OCI-LY1 (cell line): Measurements from ENCODE around the gene PPP6R1.

Experiments
- H2AFZ ChIP-seq: fragments of 200-600 bp; sonication (generic), shearing (Covaris generic); 2 replicates; pipeline ENCODE4 v1.6.0; 2014; ENCODE audit warnings: antibody characterized with exemption, mild to moderate bottlenecking, low read length
- H3F3A ChIP-seq: fragments of 200-600 bp; sonication (generic), shearing (Covaris generic); 2 replicates; pipeline ENCODE4 v1.6.0; 2014; ENCODE audit warnings: mild to moderate bottlenecking, antibody characterized with exemption, low read length, moderate library complexity; ENCODE audit not compliant: insufficient read depth
- H3K27ac ChIP-seq: fragments of 200-600 bp; sonication (generic); 2 replicates; pipeline ENCODE4 v1.5.1; 2014; ENCODE audit warnings: low read length, mixed run types, mild to moderate bottlenecking, low read depth; ENCODE audit not compliant: poor library complexity, severe bottlenecking
- H3K27me3 ChIP-seq: fragments of 200-600 bp; sonication (generic); 2 replicates; pipeline ENCODE4 v1.6.0; 2014; ENCODE audit warnings: antibody characterized with exemption, mild to moderate bottlenecking, low read length, moderate library complexity; ENCODE audit not compliant: insufficient read depth
- H3K36me3 ChIP-seq: fragments of 200-600 bp; sonication (generic); 2 replicates; pipeline ENCODE4 v1.6.1; 2014; ENCODE audit warnings: mild to moderate bottlenecking, antibody characterized with exemption, low read length, moderate library complexity, mixed read lengths; ENCODE audit not compliant: insufficient read depth
- H3K4me1 ChIP-seq: fragments of 200-600 bp; sonication (generic); 2 replicates; pipeline ENCODE4 v1.5.1; 2014; ENCODE audit warnings: mild to moderate bottlenecking, low read length, moderate library complexity; ENCODE audit not compliant: insufficient read depth, severe bottlenecking
- H3K4me2 ChIP-seq: fragments of 200-600 bp; sonication (generic), shearing (Covaris generic); 2 replicates; pipeline ENCODE4 v1.6.1; 2014; ENCODE audit warnings: low read length
- H3K4me3 ChIP-seq: fragments of 200-600 bp; sonication (generic); 2 replicates; pipeline ENCODE4 v1.5.1; 2014; ENCODE audit warnings: low read length, low read depth, mild to moderate bottlenecking, mixed read lengths; ENCODE audit not compliant: poor library complexity, severe bottlenecking
- H3K79me2 ChIP-seq: fragments of 200-600 bp; shearing (Covaris generic); 2 replicates; pipeline ENCODE4 v1.6.1; 2016; ENCODE audit warnings: mixed run types, low read length, mixed read lengths; ENCODE audit not compliant: insufficient read depth
- H3K9ac ChIP-seq: fragments of 200-600 bp; sonication (generic), shearing (Covaris generic); 2 replicates; pipeline ENCODE4 v1.6.1; 2014; ENCODE audit warnings: mild to moderate bottlenecking, low read length, mixed read lengths
- H3K9me2 ChIP-seq: fragments of 200-600 bp; sonication (generic), shearing (Covaris generic); 2 replicates; pipeline ENCODE4 v1.6.1; 2014; ENCODE audit warnings: low read depth, mild to moderate bottlenecking, low read length, mixed read lengths
- H3K9me3 ChIP-seq: fragments of 200-600 bp; shearing (Covaris generic); 2 replicates; pipeline ENCODE4 v1.6.1; 2014; ENCODE audit warnings: low read length, mixed read lengths
- H4K20me1 ChIP-seq: fragments of 200-600 bp; sonication (generic), shearing (Covaris generic); 2 replicates; pipeline ENCODE4 v1.6.0; 2016; ENCODE audit warnings: mild to moderate bottlenecking, low read length; ENCODE audit not compliant: insufficient read depth
- CTCF ChIP-seq: fragments of 200-600 bp; sonication (generic), shearing (Covaris generic); IDR thresholded peaks from 2 replicates; pipeline ENCODE4 v1.5.1; 2017; ENCODE audit warnings: mild to moderate bottlenecking, antibody characterized with exemption, low read length, moderate library complexity, mixed read lengths
- EZH2 ChIP-seq: fragments of 200-600 bp; sonication (generic), shearing (Covaris generic); IDR thresholded peaks from 2 replicates; pipeline ENCODE4 v1.8.0; 2017; ENCODE audit warnings: borderline replicate concordance, mixed run types, mild to moderate bottlenecking, antibody characterized with exemption, low read length, moderate library complexity, mixed read lengths

The PPP6R1 gene

DNA sequence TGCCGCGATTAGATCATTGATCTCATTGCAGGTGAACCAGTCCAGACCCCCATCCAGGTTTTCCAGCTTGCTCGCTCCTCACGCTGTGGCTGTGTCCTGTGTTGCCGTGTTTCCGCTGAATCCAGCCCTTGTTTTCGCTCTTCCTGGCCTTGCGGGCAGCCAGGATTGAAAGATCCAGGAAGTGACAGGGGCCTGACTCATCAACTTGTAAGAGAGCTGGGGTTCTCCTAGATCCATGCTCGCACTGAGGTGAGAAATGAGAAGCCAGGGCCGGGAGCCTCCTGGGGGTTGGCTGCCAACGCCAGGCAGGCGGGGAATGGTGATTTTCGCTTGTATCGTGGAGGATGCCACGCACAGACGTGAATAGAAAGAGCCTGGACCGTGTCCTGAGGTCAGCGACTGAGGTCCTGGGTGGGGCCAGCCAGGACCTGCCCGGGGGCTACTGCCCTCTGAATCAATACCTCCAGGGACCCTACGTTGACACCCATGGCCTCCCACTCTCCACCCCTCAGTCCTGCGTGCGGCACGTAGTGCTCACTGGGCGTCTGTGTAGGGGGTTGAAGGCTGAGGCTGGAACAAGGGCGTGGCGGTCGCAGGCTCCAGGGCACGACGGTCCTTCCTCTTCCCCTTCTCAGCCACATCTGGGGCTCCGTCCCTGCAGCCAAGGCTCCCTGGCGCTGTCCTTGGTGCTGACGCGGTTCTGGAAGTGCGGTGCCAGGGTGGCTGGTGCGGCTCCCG is 42.2 kb downstream of the PPP6R1 start:
- Histone ChIP-seq H3K4me3 (peak overlapping the region; percentile 68), H3F3A (0 out of 2 replicates have a peak, but pooled peaks cover 4% of the 10 kb centered on the region), H3K4me1 (peaks cover 12% of the 10 kb centered on the region), H3K9ac (peak overlapping the region; percentile 58; the same call in 1 of the 2 replicates), H3K9me3 (0 out of 2 replicates have a peak, but pooled peaks cover 2% of the 10 kb centered on the region), H3K79me2 (no peaks in the 10 kb centered on the region), H3K4me2 (peak overlapping the region; percentile 68), H3K27ac (no peak overlapping the region), H4K20me1 (no peaks in the 10 kb centered on the region), H3K27me3 (no peaks in the 10 kb centered on the region), H3K36me3 (peaks cover 18% of the 10 kb centered on the region), H2AFZ (no peak overlapping the region), H3K9me2 (no peaks in the 10 kb centered on the region)
- TF ChIP-seq EZH2, result no peak
- no peak for TF ChIP-seq CTCF

DNA sequence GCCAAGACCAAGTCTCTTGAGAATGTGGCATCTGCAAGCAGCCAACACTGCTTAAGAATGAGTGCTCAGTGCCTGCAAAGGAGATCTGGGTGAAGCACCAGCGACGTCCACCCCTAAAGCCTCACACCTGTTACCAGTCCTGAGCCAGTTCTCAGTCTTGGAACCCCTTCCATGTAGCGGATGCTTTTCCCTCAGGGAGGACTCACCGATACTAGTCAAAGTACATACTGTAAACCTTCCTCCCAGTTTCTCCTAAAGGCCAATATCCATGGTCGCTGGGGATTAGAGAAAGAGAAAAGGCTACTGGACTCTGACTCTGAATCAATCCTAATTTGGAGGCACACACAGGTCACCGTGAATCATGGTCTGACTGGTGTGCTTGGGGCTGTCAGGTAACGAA is 45.3 kb downstream of the PPP6R1 start:
- Histone ChIP-seq H3K9ac (no peak overlapping the region), H3K9me3 (no peaks in the 10 kb centered on the region), H3F3A (no peaks in the 10 kb centered on the region), H3K27ac (no peak overlapping the region), H3K9me2 (no peaks in the 10 kb centered on the region), H3K4me3 (no peak overlapping the region), H3K36me3 (no peaks in the 10 kb centered on the region), H3K4me2 (no peak overlapping the region), H3K27me3 (no peaks in the 10 kb centered on the region), H3K4me1 (peaks cover 12% of the 10 kb centered on the region), H2AFZ (no peak overlapping the region), H3K79me2 (no peaks in the 10 kb centered on the region), H4K20me1 (no peaks in the 10 kb centered on the region)
- no peak for TF ChIP-seq CTCF
- no peak for TF ChIP-seq EZH2

DNA sequence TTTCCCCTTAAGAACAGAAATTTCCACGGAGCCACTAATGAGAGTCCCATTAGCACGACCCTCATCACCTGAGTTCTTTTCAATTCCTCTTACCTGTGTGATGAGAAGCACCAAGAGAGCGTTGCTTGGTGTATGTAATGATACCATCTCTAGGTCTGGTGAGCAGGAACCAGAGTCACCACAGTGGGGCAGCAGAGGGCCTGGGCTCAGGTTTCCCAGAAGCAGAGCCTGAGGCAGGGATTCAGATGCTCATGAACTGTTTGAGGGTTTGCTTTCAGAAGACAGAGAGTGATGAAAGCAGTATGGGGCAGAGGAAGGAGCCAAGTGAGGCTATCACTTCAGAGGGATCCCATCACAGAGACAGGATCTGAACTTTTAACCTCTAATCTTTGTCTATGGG is 46.4 kb downstream of the PPP6R1 start:
- H3K27ac ChIP-seq, result no peak overlapping the region
- H3K36me3 ChIP-seq, result no peaks in the 10 kb centered on the region
- H3K9ac ChIP-seq, result no peak overlapping the region
- no peaks in the 10 kb centered on the region for H3K9me3 ChIP-seq
- peaks cover 11% of the 10 kb centered on the region for H3K4me1 ChIP-seq
- TF ChIP-seq EZH2 (no peak), CTCF (peak; percentile 96)
- H3K9me2 ChIP-seq, result no peaks in the 10 kb centered on the region
- no peaks in the 10 kb centered on the region for H4K20me1 ChIP-seq
- H3F3A ChIP-seq, result no peaks in the 10 kb centered on the region
- no peaks in the 10 kb centered on the region for H3K27me3 ChIP-seq
- no peak overlapping the region for H3K4me2 ChIP-seq
- no peak overlapping the region for H2AFZ ChIP-seq
- H3K79me2 ChIP-seq, result no peaks in the 10 kb centered on the region
- no peak overlapping the region for H3K4me3 ChIP-seq
